HCT116 (cell line): ENCODE results near the gene EHD1. TPM values are rescaled to one million over a fixed set of nuclear protein-coding genes. Genes with fewer than 3 reads are reported as not detected.

Experiments
- ATAC-seq: fragments of 200-7000 bp; cut with Tn5 transposase; 2 replicates; pipeline ENCODE4 v1.9.1; 2020; ENCODE audit warnings: mild to moderate bottlenecking, moderate library complexity
- BruUV-seq: library from RNA; stranded (reverse); fragments of 400-500 nt; replicated peaks from 2 replicates; lab custom pipeline; 2021; lab: Mats Ljungman, UMichigan
- CTCF ChIA-PET: fragments of 300-600 bp; sonication (Branson Sonifier 250); formaldehyde crosslinking; loops from one replicate; lab custom pipeline; 2021; ENCODE audit warnings: antibody characterized with exemption; lab: Charles Lee
- POLR2A ChIA-PET: fragments of 300-600, 350-600 bp; sonication (Branson Sonifier 250); formaldehyde crosslinking; loops from one replicate; lab custom pipeline; 2021; ENCODE audit warnings: antibody characterized with exemption; lab: Charles Lee
- RAD21 ChIA-PET, 2 experiments: fragments of 300-600 bp; sonication (Branson Sonifier 250); formaldehyde crosslinking; loops; one replicate each; lab custom pipeline; 2023; ENCODE audit warnings: low total read pairs in 2 of 2; ENCODE audit not compliant: uncharacterized antibody in 2 of 2, unreplicated experiment in 2 of 2, low non-redundant PET in 1 of 2; lab: Charles Lee
- DNase-seq: peaks from one replicate; pipeline ENCODE4 v3.0.0-alpha.2; 2010; ENCODE audit warnings: low read depth, low spot score
- H2AFZ ChIP-seq: fragments of 200-600 bp; shearing (Covaris generic), sonication (generic); 2 replicates; pipeline ENCODE4 v1.6.1; 2017; ENCODE audit warnings: low read depth, mixed run types, mixed read lengths, antibody characterized with exemption, low read length; ENCODE audit not compliant: poor library complexity, severe bottlenecking
- H3K27ac ChIP-seq: 2 replicates; pipeline ENCODE4 v1.5.1; 2012; ENCODE audit warnings: low read depth, low read length
- H3K27me3 ChIP-seq: fragments of 200-600 bp; sonication (generic); 2 replicates; pipeline ENCODE4 v1.6.1; 2016; ENCODE audit warnings: mixed run types, low read length, mixed read lengths; ENCODE audit not compliant: insufficient read depth
- H3K36me3 ChIP-seq, 2 experiments: fragments of 200-500 bp in 1 of 2; fragments of 200-600 bp in 1 of 2; sonication (Bioruptor generic) in 1 of 2; sonication (generic) in 1 of 2; 2 replicates each; pipeline versions ENCODE4 v1.5.1 to v1.6.1; 2014 to 2016; ENCODE audit warnings: low read length in 2 of 2, inconsistent platforms in 1 of 2, mixed read lengths in 1 of 2, mixed run types in 1 of 2; ENCODE audit not compliant: insufficient read depth in 2 of 2, control insufficient read depth in 1 of 2
- H3K4me1 ChIP-seq, 2 experiments: fragments of 200-600 bp in 1 of 2; sonication (generic) in 1 of 2; 2 replicates each; pipeline versions ENCODE4 v1.5.1 to v1.6.1; 2012 to 2017; ENCODE audit warnings: low read length in 2 of 2, inconsistent platforms in 1 of 2, mild to moderate bottlenecking in 1 of 2, mixed read lengths in 1 of 2, mixed run types in 1 of 2, moderate library complexity in 1 of 2; ENCODE audit not compliant: insufficient read depth in 2 of 2, control insufficient read depth in 1 of 2
- H3K4me2 ChIP-seq: fragments of 200-600 bp; sonication (generic); 2 replicates; pipeline ENCODE4 v1.6.1; 2017; ENCODE audit warnings: mixed run types, low read length, mixed read lengths
- H3K4me3 ChIP-seq, 2 experiments: fragments of 200-600 bp in 1 of 2; sonication (generic) in 1 of 2; replicated peaks in 1 of 2; 2 replicates each; pipeline ENCODE4 v1.5.1; 2011 to 2016; ENCODE audit warnings: low read length in 2 of 2, control low read depth in 1 of 2, low read depth in 1 of 2, mild to moderate bottlenecking in 1 of 2, mixed read lengths in 1 of 2, mixed run types in 1 of 2
- H3K79me2 ChIP-seq: fragments of 200-600 bp; sonication (generic); 2 replicates; pipeline ENCODE4 v1.6.1; 2017; ENCODE audit warnings: mild to moderate bottlenecking, mixed run types, low read length, moderate library complexity, mixed read lengths; ENCODE audit not compliant: insufficient read depth
- H3K9ac ChIP-seq: fragments of 200-600 bp; sonication (generic); 2 replicates; pipeline ENCODE4 v1.6.1; 2016; ENCODE audit warnings: low read length, mixed read lengths
- H3K9me2 ChIP-seq: fragments of 200-600 bp; sonication (generic), shearing (Covaris generic); 2 replicates; pipeline ENCODE4 v1.6.1; 2017; ENCODE audit warnings: mixed run types, mild to moderate bottlenecking, moderate library complexity; ENCODE audit not compliant: insufficient read depth
- H3K9me3 ChIP-seq, 2 experiments: fragments of 200-500 bp in 1 of 2; fragments of 200-600 bp in 1 of 2; sonication (Bioruptor generic) in 1 of 2; sonication (generic) in 1 of 2; 2 replicates each; pipeline ENCODE4 v1.6.1; 2014 to 2017; ENCODE audit warnings: low read length in 2 of 2, mixed read lengths in 2 of 2, inconsistent platforms in 1 of 2, low read depth in 1 of 2, mild to moderate bottlenecking in 1 of 2, mixed run types in 1 of 2, moderate library complexity in 1 of 2; ENCODE audit not compliant: control insufficient read depth in 1 of 2, insufficient read depth in 1 of 2
- H4K20me1 ChIP-seq: fragments of 200-600 bp; sonication (generic), shearing (Covaris generic); 2 replicates; pipeline ENCODE4 v1.6.1; 2017; ENCODE audit warnings: mixed run types, mild to moderate bottlenecking, moderate library complexity; ENCODE audit not compliant: insufficient read depth
- CBX3 ChIP-seq: IDR thresholded peaks from 2 replicates; pipeline ENCODE4 v1.6.1; 2012; ENCODE audit warnings: low read depth
- CEBPB ChIP-seq: IDR thresholded peaks from 2 replicates; pipeline ENCODE4 v1.6.1; 2012; ENCODE audit warnings: low read depth
- CTCF ChIP-seq, 3 experiments: fragments of 200-600 bp in 1 of 3; sonication (generic) in 1 of 3; IDR thresholded peaks in 2 of 3; conservative IDR thresholded peaks in 1 of 3; 2 replicates each; pipeline ENCODE4 v1.5.1; 2012 to 2017; ENCODE audit warnings: low read depth in 2 of 3, low read length in 2 of 3, antibody characterized with exemption in 1 of 3, borderline replicate concordance in 1 of 3, control low read depth in 1 of 3, mild to moderate bottlenecking in 1 of 3, mixed read lengths in 1 of 3, mixed run types in 1 of 3, moderate library complexity in 1 of 3; ENCODE audit not compliant: insufficient read depth in 1 of 3
- EGR1 ChIP-seq: IDR thresholded peaks from 2 replicates; pipeline ENCODE4 v1.6.1; 2012; ENCODE audit warnings: low read depth
- ELF1 ChIP-seq: IDR thresholded peaks from 2 replicates; pipeline ENCODE4 v1.6.1; 2012; ENCODE audit warnings: low read depth, borderline replicate concordance
- EZH2 ChIP-seq: fragments of 200-600 bp; sonication (generic); IDR thresholded peaks from 2 replicates; pipeline ENCODE4 v1.6.1; 2017; ENCODE audit warnings: antibody characterized with exemption, mixed run types
- EZH2phosphoT487 ChIP-seq: fragments of 200-600 bp; IDR thresholded peaks from 2 replicates; pipeline ENCODE4 v1.6.1; 2018; ENCODE audit warnings: antibody characterized with exemption, borderline replicate concordance
- JUND ChIP-seq: IDR thresholded peaks from 2 replicates; pipeline ENCODE4 v1.6.1; 2012
- POLR2A ChIP-seq: IDR thresholded peaks from 2 replicates; pipeline ENCODE4 v1.7.0; 2011; ENCODE audit warnings: borderline replicate concordance; ENCODE audit not compliant: insufficient read depth, insufficient read length; ENCODE audit errors: extremely low read depth
- RAD21 ChIP-seq: IDR thresholded peaks from 2 replicates; pipeline ENCODE4 v1.6.1; 2012; ENCODE audit warnings: low read depth, mild to moderate bottlenecking
- SRF ChIP-seq: IDR thresholded peaks from 2 replicates; pipeline ENCODE4 v1.6.1; 2012; ENCODE audit warnings: low read depth
- TCF7L2 ChIP-seq: IDR thresholded peaks from 2 replicates; pipeline ENCODE4 v1.7.0; 2011; ENCODE audit warnings: borderline replicate concordance, inconsistent platforms; ENCODE audit not compliant: insufficient read depth, insufficient read length; ENCODE audit errors: extremely low read depth
- ZBTB33 ChIP-seq: IDR thresholded peaks from 2 replicates; pipeline ENCODE4 v1.6.1; 2011; ENCODE audit warnings: mild to moderate bottlenecking, low read length, moderate library complexity; ENCODE audit not compliant: insufficient replicate concordance; ENCODE audit errors: extremely low read depth
- intact Hi-C: fragments of 100-400 bp; cut with micrococcal nuclease; formaldehyde crosslinking; loops from 2 replicates; pipeline ENCODE4 v1.10.0; 2022
- total RNA-seq: library from RNA; stranded (reverse); gene quantifications from one replicate; pipeline ENCODE4 v1.2.1, GENCODE V29; 2021; ENCODE audit not compliant: unreplicated experiment
- TF ChIP-seq, protein P1 (sequence below): IDR thresholded peaks from 2 replicates; pipeline ENCODE4 v1.6.1; 2012; ENCODE audit warnings: low read depth

Gene EHD1
- total RNA-seq, 1 experiment from 2014 or later, result 48.1 TPM

GRCh38 chr11:64874308-64875240 lies 3.8 kb downstream of the EHD1 start (continued):
- TF ChIP-seq, protein P1, sequence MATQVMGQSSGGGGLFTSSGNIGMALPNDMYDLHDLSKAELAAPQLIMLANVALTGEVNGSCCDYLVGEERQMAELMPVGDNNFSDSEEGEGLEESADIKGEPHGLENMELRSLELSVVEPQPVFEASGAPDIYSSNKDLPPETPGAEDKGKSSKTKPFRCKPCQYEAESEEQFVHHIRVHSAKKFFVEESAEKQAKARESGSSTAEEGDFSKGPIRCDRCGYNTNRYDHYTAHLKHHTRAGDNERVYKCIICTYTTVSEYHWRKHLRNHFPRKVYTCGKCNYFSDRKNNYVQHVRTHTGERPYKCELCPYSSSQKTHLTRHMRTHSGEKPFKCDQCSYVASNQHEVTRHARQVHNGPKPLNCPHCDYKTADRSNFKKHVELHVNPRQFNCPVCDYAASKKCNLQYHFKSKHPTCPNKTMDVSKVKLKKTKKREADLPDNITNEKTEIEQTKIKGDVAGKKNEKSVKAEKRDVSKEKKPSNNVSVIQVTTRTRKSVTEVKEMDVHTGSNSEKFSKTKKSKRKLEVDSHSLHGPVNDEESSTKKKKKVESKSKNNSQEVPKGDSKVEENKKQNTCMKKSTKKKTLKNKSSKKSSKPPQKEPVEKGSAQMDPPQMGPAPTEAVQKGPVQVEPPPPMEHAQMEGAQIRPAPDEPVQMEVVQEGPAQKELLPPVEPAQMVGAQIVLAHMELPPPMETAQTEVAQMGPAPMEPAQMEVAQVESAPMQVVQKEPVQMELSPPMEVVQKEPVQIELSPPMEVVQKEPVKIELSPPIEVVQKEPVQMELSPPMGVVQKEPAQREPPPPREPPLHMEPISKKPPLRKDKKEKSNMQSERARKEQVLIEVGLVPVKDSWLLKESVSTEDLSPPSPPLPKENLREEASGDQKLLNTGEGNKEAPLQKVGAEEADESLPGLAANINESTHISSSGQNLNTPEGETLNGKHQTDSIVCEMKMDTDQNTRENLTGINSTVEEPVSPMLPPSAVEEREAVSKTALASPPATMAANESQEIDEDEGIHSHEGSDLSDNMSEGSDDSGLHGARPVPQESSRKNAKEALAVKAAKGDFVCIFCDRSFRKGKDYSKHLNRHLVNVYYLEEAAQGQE, result no peak
- TF ChIP-seq, all 23 proteins: peak for 0

DNA sequence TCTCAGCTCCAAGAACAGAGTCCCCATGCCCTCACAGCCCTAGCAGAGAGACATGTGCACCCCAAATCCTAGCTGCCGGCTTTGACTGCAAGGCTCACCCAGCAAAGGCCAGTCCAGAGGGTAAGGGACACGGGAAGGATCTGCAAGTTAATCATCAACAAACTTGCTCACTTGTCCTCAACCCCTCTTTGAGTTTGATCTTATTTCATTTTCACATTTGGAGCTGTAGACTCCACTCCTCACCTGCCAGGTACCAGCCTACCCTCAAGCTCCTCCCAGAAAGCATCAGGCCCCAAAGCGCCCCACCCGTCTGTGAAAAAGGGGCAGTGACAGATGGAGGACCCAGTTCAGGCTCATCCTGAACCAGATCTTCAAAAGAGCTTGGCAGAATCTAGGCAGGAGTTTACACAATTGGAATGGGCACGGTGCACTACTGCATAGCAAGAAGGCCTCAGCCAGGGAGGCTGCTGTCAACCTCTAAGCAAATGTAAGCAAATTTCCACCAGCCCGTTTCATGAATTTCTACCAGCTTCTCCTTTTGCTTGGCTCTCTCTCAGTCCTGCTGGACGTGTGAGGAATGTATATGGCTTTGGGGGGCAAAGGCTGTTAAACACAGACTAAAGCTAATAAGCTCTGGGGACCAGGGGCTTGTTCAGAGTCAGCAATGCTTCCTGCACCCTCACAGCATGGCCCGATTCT lies 5.5 kb downstream of the EHD1 start:
- ATAC-seq (no peak), DNase-seq (no peak)
- no peaks in the 10 kb centered on the region for H3K27me3 ChIP-seq
- H3K4me2 ChIP-seq, result no peak overlapping the region
- H3K4me1 ChIP-seq, result peaks cover 20 to 66% of the 10 kb centered on the region in 2 experiments
- H3K9me2 ChIP-seq, result no peaks in the 10 kb centered on the region
- H3K9ac ChIP-seq, result no peak overlapping the region
- no peak overlapping the region for H3K4me3 ChIP-seq
- ChIA-PET POLR2A (interaction anchor here (1.3 kb wide), 1 partner anchor 9 kb away, joined by 3 read pairs; no protein-coding TSS in a partner anchor), CTCF (interaction anchor here (1.0 kb wide), 1 partner anchor 25 kb away, joined by 3 read pairs; no protein-coding TSS in a partner anchor), RAD21 (no interaction called here)
- H3K27ac ChIP-seq, result no peak overlapping the region
- no peak overlapping the region for H2AFZ ChIP-seq
- no peaks in the 10 kb centered on the region for H4K20me1 ChIP-seq
- BruUV-seq, result no TSS peak
- H3K79me2 ChIP-seq, result peaks cover 94% of the 10 kb centered on the region
- intact Hi-C loops, result no loop called here
- H3K9me3 ChIP-seq, result no peaks in the 10 kb centered on the region
- H3K36me3 ChIP-seq, result peaks cover 25 to 54% of the 10 kb centered on the region in 2 experiments
- TF ChIP-seq RAD21 (no peak), ELF1 (no peak), EGR1 (no peak), JUND (no peak), POLR2A (no peak), TCF7L2 (no peak), EZH2phosphoT487 (no peak), CEBPB (no peak), CBX3 (no peak), SRF (no peak), ZBTB33 (no peak), EZH2 (no peak), CTCF (IDR thresholded peaks at IDR 0.05 in 2 of 3, conservative IDR thresholded peaks at IDR 0.05 in 1 of 3; ENCODE audit: borderline replicate concordance in 1 of 3, insufficient read depth in 1 of 3, low read depth in 2 of 3, low read length in 2 of 3) (no peak)
